AG04450 (cell line): ENCODE measurements around the gene MEPE. TPM values are rescaled to one million over a fixed set of nuclear protein-coding genes. Genes with fewer than 3 reads are reported as not detected.

ENCODE experiments used
- CTCF ChIA-PET: fragments of 300-600, 350-600 bp; formaldehyde crosslinking; extraction: SDS; loops from one replicate; lab custom pipeline; 2022; ENCODE audit warnings: antibody characterized with exemption, inconsistent platforms; lab: Charles Lee
- POLR2A ChIA-PET: fragments of 350-600 bp; formaldehyde crosslinking; extraction: SDS; loops from one replicate; lab custom pipeline; 2021; ENCODE audit warnings: antibody characterized with exemption, inconsistent platforms; lab: Yijun Ruan, JAX
- DNase-seq: peaks from one replicate; pipeline ENCODE4 v3.0.0-alpha.2; 2011; ENCODE audit warnings: low read depth, low spot score
- H3K27ac ChIP-seq: one replicate; pipeline ENCODE4 v1.5.1; 2012; ENCODE audit warnings: low read depth, low read length, control low read depth
- H3K27me3 ChIP-seq: one replicate; pipeline ENCODE4 v1.6.0; 2012; ENCODE audit warnings: low read length; ENCODE audit not compliant: control insufficient read depth, insufficient read depth
- H3K4me3 ChIP-seq: 2 replicates; pipeline ENCODE4 v1.5.1; 2011; ENCODE audit warnings: mild to moderate bottlenecking, low read depth, low read length, control low read depth
- H3K9me3 ChIP-seq: 2 replicates; pipeline ENCODE4 v1.5.1; 2012; ENCODE audit warnings: low read length; ENCODE audit not compliant: control insufficient read depth, insufficient read depth
- CTCF ChIP-seq: IDR thresholded peaks from 2 replicates; pipeline ENCODE4 v1.5.1; 2011; ENCODE audit warnings: low read depth, low read length, control low read depth, inconsistent platforms
- polyA plus RNA-seq: library from polyadenylated mRNA; depleted of rRNA; stranded (reverse); fragments of >200 nt; gene quantifications from 2 replicates; pipeline ENCODE4 v1.2.3, GENCODE V29; 2011; rRNA removed

Gene MEPE
- polyA plus RNA-seq, 1 experiment = not detected

DNA sequence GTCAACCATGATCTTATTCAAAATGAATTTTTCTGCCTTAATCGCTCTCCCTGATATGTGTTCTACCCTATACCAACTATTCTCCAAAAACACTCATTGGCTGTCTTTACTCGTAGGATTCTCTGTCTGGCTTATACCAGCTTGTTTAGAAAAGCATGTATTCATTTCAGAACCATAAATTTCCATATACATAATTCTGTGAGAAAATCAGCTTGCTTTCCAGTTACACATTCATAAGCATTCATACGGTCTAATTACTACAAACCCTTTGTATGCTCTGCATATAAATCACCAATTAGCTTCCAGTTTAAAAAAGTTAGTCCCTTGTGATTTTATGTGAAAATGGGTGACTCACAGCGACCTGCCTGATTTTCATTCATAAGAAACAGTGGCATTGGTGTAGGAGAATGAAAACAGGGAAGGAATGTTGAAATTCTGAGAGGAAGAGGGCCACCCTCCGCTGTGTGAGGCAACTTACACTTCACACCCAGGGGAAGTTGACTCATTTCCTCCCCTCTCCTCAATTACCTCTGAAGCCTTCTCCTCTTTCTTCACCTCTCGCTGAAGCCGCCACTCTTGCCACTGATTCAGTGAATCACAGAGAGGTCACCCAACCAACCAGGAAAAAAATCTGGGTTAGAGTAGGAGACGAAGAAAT is 63.3 kb downstream of the MEPE start:
- Histone ChIP-seq H3K27me3 (no peaks in the 10 kb centered on the region), H3K4me3 (no peak overlapping the region), H3K27ac (no peak overlapping the region), H3K9me3 (no peaks in the 10 kb centered on the region)
- TF ChIP-seq CTCF = no peak
- POLR2A ChIA-PET = no interaction called here
- DNase-seq = no peak
- CTCF ChIA-PET = no interaction called here

Other genes with a start within 250 kb of the MEPE start
- not detected in 2 replicates for gene DSPP, start 224.4 kb upstream of the MEPE start, polyA plus RNA-seq
- gene DMP1, start 182.7 kb upstream of the MEPE start, polyA plus RNA-seq = not detected in 2 replicates
- gene IBSP, start 33.4 kb upstream of the MEPE start, polyA plus RNA-seq = not detected in 2 replicates
- 0.29 and 0.69 TPM in 2 replicates for gene SPP1, start 142.7 kb downstream of the MEPE start, polyA plus RNA-seq
- gene PKD2, start 174.7 kb downstream of the MEPE start, polyA plus RNA-seq = 46.3 and 65.1 TPM in 2 replicates